ENCODE data around the gene CACNA1H.
A peak's percentile ranks its signal among the peaks of the same experiment; 100 is the strongest.

CACNA1H gene

GRCh38 chr16:1152651-1153259 lies at the start of gene CACNA1H:
Gene CACNA1H, plus strand, starts transcription at chr16:1153106. Its CDS starts 632 bp downstream, at chr16:1153738.
- no peak for DNase-seq (ENCODE audit: low spot score)

- DNase-seq (ENCODE audit: low spot score): no peak
Observed at GRCh38 chr16:1103636-1103980, 49.3 kb upstream of the CACNA1H start.

GRCh38 chr16:1105888-1106620 lies 46.9 kb upstream of the CACNA1H start:
- DNase-seq (ENCODE audit: low spot score): peak; percentile 40

GRCh38 chr16:1106659-1107058 lies 46.2 kb upstream of the CACNA1H start:
- DNase-seq (ENCODE audit: low spot score): no peak

GRCh38 chr16:1107141-1107540 lies 45.8 kb upstream of the CACNA1H start:
- DNase-seq (ENCODE audit: low spot score): no peak

GRCh38 chr16:1107731-1108130 lies 45.2 kb upstream of the CACNA1H start:
- DNase-seq (ENCODE audit: low spot score): no peak

- DNase-seq (ENCODE audit: low spot score): no peak
Observed at GRCh38 chr16:1108299-1109252, 44.3 kb upstream of the CACNA1H start.

- no peak for DNase-seq (ENCODE audit: low spot score)
Observed at GRCh38 chr16:1109648-1110047, 43.3 kb upstream of the CACNA1H start.

- no peak for DNase-seq (ENCODE audit: low spot score)
Observed at GRCh38 chr16:1112506-1113184, 40.3 kb upstream of the CACNA1H start.

GRCh38 chr16:1113489-1113888 lies 39.4 kb upstream of the CACNA1H start:
- DNase-seq (ENCODE audit: low spot score): no peak

- DNase-seq (ENCODE audit: low spot score): no peak
Observed at GRCh38 chr16:1113889-1114526, 38.9 kb upstream of the CACNA1H start.

GRCh38 chr16:1116693-1117077 lies 36.2 kb upstream of the CACNA1H start:
- no peak for DNase-seq (ENCODE audit: low spot score)

- no peak for DNase-seq (ENCODE audit: low spot score)
Observed at GRCh38 chr16:1117176-1117900, 35.6 kb upstream of the CACNA1H start.

GRCh38 chr16:1117926-1118325 lies 35.0 kb upstream of the CACNA1H start:
- no peak for DNase-seq (ENCODE audit: low spot score)

- no peak for DNase-seq (ENCODE audit: low spot score)
Observed at GRCh38 chr16:1119129-1119528, 33.8 kb upstream of the CACNA1H start.

GRCh38 chr16:1119766-1120576 lies 32.9 kb upstream of the CACNA1H start:
- no peak for DNase-seq (ENCODE audit: low spot score)

GRCh38 chr16:1120577-1120941 lies 32.3 kb upstream of the CACNA1H start:
- no peak for DNase-seq (ENCODE audit: low spot score)

GRCh38 chr16:1121009-1121408 lies 31.9 kb upstream of the CACNA1H start:
- no peak for DNase-seq (ENCODE audit: low spot score)

GRCh38 chr16:1121601-1122397 lies 31.1 kb upstream of the CACNA1H start:
- DNase-seq (ENCODE audit: low spot score): no peak

Measured in pons (tissue), 1 donor.